ENCODE data around the gene CNOT1.
"Not testable (repeated sequence)": the region's sequence is repeated elsewhere in the genome, so short reads cannot be mapped to it uniquely, and the experiment has no call there.

- TF ChIP-seq CTCF (conservative IDR thresholded peaks at IDR 0.05 in 1 of 2, IDR thresholded peaks at IDR 0.05 in 1 of 2; ENCODE audit: extremely low read depth in 1 of 2, insufficient read depth in 1 of 2, low read depth in 1 of 2, low read length in 2 of 2); EZH2 (IDR thresholded peaks at IDR 0.05; ENCODE audit: borderline replicate concordance, low read length): not testable (repeated sequence)
Observed at GRCh38 chr16:58637021-58637420, 7.4 kb upstream of the CNOT1 start.
